OCI-LY1 (cell line): ENCODE results near the gene WEE1.

Source experiments
- EZH2 ChIP-seq: fragments of 200-600 bp; sonication (generic), shearing (Covaris generic); IDR thresholded peaks from 2 replicates; pipeline ENCODE4 v1.8.0; 2017; ENCODE audit warnings: borderline replicate concordance, mixed run types, mild to moderate bottlenecking, antibody characterized with exemption, low read length, moderate library complexity, mixed read lengths
- TF ChIP-seq, protein P1 (sequence below): fragments of 200-600 bp; sonication (generic), shearing (Covaris generic); IDR thresholded peaks from 2 replicates; pipeline ENCODE4 v1.5.1; 2017; ENCODE audit warnings: mild to moderate bottlenecking, antibody characterized with exemption, low read length, moderate library complexity, mixed read lengths

DNA sequence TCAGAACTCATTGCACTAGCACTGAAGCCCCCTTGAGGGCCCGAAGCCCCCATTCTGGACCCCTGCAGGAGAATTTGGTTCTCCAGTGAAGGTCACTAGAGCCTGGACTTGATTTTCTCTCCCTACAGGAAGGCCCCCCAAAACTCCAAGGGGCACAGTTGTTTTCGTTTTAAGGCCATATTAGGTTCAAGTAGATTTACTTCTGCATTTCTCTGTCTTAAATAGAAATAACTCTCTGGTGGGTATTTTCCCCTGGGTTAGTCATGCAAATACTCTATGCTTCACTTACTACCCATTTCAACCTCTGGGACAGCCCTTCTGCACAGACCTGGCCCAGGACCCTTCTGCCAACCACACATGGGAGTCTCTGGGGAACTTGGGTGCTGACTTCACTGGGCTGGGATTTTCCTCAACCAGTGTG is 41.6 kb downstream of the WEE1 start:
- TF ChIP-seq, protein P1, sequence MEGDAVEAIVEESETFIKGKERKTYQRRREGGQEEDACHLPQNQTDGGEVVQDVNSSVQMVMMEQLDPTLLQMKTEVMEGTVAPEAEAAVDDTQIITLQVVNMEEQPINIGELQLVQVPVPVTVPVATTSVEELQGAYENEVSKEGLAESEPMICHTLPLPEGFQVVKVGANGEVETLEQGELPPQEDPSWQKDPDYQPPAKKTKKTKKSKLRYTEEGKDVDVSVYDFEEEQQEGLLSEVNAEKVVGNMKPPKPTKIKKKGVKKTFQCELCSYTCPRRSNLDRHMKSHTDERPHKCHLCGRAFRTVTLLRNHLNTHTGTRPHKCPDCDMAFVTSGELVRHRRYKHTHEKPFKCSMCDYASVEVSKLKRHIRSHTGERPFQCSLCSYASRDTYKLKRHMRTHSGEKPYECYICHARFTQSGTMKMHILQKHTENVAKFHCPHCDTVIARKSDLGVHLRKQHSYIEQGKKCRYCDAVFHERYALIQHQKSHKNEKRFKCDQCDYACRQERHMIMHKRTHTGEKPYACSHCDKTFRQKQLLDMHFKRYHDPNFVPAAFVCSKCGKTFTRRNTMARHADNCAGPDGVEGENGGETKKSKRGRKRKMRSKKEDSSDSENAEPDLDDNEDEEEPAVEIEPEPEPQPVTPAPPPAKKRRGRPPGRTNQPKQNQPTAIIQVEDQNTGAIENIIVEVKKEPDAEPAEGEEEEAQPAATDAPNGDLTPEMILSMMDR: no peak
- no peak for TF ChIP-seq EZH2
